GM19395 (cell line): Measurements from ENCODE around the gene RTN4RL2.

Experiments
- ATAC-seq: cut with Tn5 transposase; IDR thresholded peaks from one replicate; pipeline ENCODE4 v1.9.1; 2021; ENCODE audit warnings: mild to moderate bottlenecking, moderate library complexity; ENCODE audit not compliant: unreplicated experiment

The RTN4RL2 gene

DNA sequence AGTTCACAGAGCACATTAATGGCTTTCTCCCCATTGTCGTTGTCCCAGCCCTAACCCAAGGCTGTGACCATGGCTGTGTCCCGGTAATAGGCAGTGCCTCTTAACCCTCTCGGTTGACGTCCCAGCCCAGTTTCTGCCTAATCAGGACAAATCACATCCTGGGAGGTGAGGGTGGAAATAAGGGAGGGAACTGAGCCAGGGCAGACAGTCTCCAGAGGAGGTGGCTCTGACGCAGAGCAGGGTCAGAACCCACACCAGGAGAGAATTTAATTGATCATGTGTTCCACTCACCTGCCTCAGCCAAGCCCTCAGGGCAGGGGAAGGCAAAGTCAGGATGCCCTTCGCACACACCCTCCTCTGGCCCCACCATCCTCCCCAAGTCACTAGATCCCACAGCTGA is 38.2 kb downstream of the RTN4RL2 start:
- no peak for ATAC-seq

DNA sequence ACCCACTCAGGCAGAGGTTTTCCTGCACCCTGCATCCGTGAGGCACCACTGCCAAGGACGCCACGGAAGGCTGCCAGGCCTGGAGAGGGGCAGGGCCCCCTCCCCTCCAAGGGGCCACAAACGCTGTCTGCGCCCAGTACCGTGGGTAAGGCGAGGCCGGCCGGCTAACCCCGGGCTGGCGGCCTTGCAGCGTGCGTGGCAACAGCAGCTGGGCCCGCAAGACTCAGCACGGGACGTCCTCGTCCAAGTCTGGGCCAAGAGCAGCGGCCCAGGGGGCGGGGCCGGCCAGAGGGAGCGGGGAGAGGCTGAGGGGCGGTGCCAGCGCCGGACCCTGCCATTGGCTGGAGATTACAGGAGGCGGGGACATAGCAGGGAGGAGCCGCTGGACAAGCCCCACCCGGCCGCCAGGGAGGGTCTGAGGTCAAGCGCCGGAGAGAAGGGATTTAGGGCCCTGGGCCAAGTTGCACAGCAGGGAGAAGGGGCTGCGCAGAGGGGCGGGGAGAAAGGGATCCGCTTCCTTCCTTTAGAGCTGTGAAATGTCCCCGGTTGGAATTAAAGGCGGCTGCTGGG is 39.2 kb downstream of the RTN4RL2 start:
- ATAC-seq = peak; percentile 100

- ATAC-seq = peak; percentile 13
These were observed 39.7 kb downstream of the RTN4RL2 start for GRCh38 chr11:57499983-57500461.

DNA sequence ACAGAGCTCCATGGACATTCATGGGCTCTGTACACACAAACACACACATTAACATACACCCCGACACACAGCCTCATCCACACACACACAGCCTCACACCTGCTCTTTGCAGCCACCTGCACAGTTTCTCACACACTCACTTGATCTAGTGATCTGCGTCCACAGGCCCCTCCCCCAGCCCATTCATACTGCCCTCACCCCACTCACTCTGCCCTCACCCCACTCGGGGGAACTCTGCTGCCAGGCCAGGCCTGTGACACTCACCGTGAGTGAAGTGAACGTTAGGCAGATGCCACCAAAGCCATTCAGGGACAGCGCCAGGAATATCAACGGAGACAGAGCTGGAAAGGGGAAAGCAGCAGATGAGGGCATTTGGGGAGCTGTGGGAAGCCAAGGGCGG is 40.2 kb downstream of the RTN4RL2 start:
- ATAC-seq = no peak

DNA sequence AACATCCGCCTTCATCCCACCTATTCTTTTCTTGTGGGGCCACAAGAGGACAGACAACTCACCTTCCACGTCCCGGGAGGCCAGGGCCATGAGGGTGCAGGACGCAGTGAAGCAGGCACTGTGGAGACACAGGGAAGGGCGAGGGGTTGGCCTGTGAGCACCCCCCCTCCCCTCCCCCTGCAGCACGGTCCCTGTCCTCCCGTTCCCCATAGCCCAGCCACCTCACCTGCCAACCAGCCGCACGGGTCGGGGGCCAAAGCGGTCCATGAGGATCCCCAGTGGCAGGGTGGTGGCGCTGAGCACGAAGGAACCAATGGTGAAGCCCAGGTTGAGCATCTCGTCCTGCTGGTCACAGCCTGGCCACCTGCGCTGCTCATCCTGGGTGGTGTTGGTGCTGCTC is 40.6 kb downstream of the RTN4RL2 start:
- ATAC-seq = no peak

DNA sequence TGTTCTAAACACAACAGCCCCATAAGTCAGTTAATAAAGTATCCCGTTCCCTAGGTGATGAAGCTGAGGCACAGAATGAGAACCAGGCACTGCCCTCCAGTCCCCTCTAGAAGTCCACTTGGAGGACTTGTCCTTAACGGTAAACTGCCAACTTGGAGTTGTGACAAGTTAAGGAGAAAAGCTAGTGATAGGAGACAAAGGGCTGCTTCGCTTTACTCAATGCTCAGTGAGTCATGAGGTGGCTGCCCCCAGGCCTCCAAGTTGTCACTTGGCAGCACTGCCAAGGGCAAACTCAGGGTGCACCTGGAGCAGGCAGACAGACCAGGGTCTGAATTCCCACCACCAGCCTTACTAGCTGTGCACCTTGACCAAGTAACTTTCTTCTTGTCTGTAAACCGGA is 41.6 kb downstream of the RTN4RL2 start:
- ATAC-seq = no peak

DNA sequence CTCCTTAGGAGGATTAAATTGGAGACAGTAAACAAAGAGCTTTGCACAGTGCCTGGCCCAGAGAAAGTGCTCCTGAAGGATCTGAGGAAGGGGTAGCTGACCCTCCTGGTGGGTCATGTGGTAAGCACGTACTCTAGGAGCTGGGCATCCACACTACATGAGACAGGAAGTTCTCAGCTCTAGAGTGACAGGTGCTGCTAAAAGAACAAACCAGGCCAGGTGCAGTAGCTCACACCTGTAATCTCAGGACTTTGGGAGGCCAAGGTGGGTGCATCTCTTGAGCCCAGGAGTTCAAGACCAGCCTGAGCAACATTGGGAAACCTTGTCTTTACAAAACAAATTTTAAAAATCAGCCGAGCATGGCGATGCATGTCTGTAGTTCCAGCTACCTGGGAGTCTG is 42.0 kb downstream of the RTN4RL2 start:
- no peak for ATAC-seq

DNA sequence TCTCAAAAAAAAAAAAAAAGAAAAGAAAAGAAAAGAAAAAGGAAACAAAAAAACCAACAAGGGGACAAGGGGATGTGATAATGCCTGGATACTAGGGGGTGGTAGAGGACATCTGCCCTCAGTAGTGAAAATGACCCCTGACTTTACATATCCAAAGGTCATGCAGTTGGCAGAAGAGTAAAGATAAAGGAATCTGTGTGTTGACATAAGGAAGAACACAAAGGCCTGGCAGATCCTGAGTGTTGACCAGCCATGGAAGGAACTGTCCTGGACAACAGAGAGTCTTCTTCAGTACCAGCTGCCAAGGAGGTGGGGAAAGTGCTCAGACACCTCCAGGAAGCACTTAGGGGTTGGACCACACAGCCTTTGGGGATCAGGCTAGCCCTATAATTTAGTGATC is 42.5 kb downstream of the RTN4RL2 start:
- ATAC-seq = no peak

DNA sequence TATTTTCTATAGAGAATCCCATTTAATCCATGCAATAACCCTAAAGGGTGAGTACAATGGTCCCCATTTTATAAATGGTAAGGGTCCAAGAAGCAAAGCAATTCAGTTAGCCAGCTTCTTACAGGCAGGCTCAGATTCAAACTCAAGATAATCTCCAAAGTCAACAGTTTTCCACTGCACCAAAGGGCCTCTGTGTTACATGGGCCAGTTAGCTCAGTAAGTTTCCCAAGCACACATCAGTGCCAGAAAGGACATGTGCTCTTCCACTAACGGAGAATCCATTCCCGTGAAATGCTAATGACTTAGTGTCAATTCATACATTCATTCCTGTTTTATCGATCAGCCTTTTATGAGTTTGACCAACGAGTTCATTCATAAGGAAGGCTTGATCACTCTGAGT is 44.2 kb downstream of the RTN4RL2 start:
- no peak for ATAC-seq

- no peak for ATAC-seq
These were observed 46.2 kb downstream of the RTN4RL2 start for GRCh38 chr11:57506522-57506921.

DNA sequence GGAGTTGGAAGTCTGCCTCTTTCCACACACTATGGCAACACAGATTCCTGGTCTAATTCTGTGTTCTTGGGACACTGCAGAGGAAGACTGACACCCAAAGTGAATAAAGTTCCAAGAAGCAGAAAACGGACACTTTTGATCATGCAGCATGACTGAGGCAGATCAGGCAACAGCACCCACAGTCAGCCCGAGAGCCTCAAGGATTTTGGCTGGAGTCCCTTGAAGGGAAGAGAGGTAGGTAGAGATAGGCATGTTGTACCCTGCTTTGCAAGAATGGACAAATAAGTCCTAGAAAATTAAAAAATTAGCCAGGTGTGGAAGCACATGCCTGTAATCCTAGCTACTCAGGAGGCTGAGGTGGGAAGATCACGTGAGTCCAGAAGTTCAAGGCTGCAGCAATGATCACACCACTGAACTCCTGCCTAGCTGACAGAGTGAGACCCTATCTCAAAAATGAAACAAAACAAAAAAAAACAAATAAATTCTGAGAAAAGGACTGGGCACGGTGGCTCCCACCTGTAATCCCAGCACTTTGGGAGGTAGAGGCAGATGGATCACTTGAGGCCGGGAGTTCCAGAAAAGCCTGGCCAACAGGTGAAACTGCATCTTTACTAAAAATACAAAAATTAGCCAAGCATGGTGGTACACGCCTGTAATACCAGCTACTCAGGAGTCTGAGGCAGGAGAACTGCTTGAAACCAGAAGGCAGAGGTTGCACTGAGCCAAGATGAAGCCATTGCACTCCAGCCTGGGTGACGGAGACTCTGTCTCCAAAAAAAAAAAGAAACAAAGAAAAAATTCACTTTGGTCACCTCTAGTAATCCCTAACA is 48.2 kb downstream of the RTN4RL2 start:
- no peak for ATAC-seq

GRCh38 chr11:57511741-57512430 is 51.6 kb downstream of the RTN4RL2 start:
- ATAC-seq = no peak

DNA sequence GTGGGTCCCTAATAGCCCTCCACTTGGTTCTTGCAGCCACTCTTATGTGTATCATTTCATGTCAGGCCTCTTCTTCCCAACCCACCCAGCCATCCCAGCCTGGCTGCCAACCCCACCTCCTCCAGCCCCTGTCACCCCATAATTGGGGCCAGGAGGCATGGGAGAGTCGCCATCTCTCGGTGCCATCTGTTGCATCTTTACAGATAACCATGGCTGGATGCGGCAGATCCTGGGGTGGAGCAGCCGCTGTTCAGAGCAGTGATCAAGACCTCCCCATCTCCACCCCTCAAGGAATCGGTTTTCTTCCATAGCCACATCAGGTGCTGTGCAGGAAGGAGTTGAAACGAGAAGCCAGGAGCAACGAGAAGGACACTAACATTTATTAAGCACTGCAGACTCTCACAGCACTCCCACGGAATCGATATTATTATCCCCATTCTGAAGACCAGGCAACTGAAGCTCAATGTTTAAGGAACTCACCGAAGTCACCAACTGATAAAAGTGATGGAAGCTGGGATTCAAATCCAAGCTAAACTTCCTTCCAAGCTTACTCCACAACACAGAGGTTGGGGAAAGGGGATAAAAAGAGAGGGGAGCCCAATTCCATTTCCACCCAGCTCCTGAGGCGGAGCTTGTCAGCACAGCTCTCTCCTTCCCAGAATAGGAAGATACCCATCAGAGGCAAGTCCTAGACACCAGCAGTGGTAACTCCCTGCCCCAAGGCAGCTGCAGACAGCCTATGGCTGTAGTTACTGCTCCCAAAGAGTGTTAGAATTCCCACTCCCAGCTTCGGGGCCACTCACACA is 52.5 kb downstream of the RTN4RL2 start:
- no peak for ATAC-seq

- no peak for ATAC-seq
These were observed 53.1 kb downstream of the RTN4RL2 start for GRCh38 chr11:57513452-57513795.

- peak; percentile 36 for ATAC-seq
These were observed 53.7 kb downstream of the RTN4RL2 start for GRCh38 chr11:57513911-57514537.

DNA sequence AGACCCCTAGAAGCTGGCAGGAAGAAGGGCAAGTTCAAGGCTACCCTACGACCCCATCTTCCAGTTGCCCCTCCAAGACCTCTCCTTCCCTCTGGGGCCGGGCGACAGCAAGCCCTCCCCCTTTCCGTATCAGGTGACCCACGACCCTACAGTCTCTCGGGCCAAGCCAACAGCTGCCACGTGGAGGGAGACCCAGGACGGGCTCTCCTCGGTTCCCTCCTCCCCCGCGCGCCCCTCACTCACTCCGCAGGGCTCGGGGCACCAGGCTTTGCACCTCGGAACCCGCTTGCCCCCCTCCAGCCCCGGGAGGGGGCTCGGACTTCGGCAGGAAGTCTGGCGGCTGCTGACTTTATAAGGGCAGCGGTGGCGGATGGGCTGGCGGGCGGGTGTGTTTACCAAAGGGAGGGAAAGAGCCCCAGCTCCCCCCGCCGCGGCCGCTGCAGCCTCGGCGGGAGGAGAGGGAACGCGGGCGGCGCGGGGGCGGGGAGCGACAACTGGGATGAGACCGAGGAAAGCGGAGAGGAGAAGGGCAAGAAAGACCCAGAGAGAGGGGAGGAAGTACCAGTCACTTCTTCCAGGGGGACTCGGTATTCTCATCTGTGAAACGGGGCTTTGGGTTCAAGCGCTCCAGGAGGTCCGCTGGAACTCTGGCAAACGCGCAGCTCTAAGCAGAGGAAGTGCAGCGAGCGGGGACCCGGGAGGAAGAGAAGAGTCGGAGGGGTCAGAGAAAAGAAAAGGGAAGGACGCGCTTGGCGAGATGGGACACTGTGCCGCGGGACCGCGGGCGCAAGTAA is 54.4 kb downstream of the RTN4RL2 start:
- ATAC-seq = peak; percentile 47

GRCh38 chr11:57515332-57516060 is 55.2 kb downstream of the RTN4RL2 start, which contains the start of gene SLC43A1:
Gene SLC43A1, minus strand, starts transcription at chr11:57515702. Its CDS starts 1,591 bp downstream, at chr11:57514111.
- peak; percentile 53 for ATAC-seq

- no peak for ATAC-seq
These were observed 55.7 kb downstream of the RTN4RL2 start for GRCh38 chr11:57516061-57516443.

DNA sequence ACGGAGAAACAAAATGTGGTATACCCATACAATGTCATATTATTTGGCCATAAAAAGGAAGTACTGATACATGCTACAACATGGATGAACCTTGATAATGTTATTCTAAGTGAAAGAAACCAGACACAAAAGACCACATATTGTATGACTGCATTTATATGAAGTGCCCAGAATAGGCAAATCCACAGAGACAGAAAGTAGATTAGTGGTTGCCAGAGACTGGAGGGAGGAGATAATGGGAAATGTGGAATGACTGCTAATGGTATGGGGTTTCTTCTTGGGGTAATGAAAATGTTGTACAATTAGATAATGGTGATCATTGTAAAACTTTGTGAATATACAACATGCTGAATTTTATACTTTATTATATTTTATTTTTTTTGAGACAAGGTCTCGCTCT is 60.8 kb downstream of the RTN4RL2 start:
- ATAC-seq = no peak
